ENCODE data around the gene PRR19. TPM values are rescaled to one million over a fixed set of nuclear protein-coding genes. Genes with fewer than 3 reads are reported as not detected.

Gene PRR19
- total and polyA plus RNA-seq, 4 donors = 0.27 to 0.43 (median 0.42) TPM; not detected in 1

DNA sequence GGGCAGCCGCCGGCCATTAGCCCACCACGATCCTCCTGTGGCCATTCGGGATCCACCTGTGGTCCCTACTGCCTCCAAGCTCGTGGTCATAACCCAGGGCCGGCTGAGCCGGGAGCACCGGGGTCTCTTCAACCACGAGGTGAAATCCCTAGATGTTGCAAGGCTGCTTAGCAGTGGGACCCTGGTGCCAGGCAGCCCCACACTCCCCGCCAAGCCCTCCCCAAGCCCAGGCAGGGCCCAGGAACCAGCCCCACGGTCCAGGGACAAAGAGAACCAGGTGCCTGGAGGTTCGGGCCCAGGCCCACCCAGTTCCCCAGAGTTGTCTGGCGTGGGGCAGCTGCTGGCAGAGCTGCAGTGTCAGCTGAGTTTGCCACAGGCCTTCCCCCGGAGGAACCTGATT is 7.8 kb downstream of the PRR19 start:
- Histone ChIP-seq H3K27ac (ENCODE audit: low read depth in 1 of 2, low read length in 2 of 2) (no peak overlapping the region), H3K9ac (ENCODE audit: low read depth in 1 of 2, low read length in 2 of 2) (no peak overlapping the region), H3K36me3 (ENCODE audit: control insufficient read depth in 4 of 4, insufficient read depth in 3 of 4, low read depth in 1 of 4, low read length in 3 of 4) (no peaks in the 10 kb centered on the region), H3K4me3 (ENCODE audit: low read depth in 1 of 3, low read length in 3 of 3) (no peak overlapping the region), H3K27me3 (ENCODE audit: control insufficient read depth in 4 of 4, insufficient read depth in 4 of 4, low read length in 3 of 4) (no peaks in the 10 kb centered on the region), H3K9me3 (ENCODE audit: control insufficient read depth in 4 of 4, low read length in 3 of 4) (no peaks in the 10 kb centered on the region), H3K4me1 (ENCODE audit: control insufficient read depth in 4 of 4, insufficient read depth in 4 of 4, low read length in 3 of 4) (peaks cover 2 to 11% (median 7%) of the 10 kb centered on the region in 4 donors)
- 92% methylated on average over 14 of the region's 14 CpGs for WGBS
- no peak for TF ChIP-seq HNF4A (conservative IDR thresholded peaks at IDR 0.05)
- no peak for TF ChIP-seq EGR1 (IDR thresholded peaks at IDR 0.05; ENCODE audit: low read depth in 2 of 2)
- TF ChIP-seq RXRA (IDR thresholded peaks at IDR 0.05) = no peak
- TF ChIP-seq, protein P1, sequence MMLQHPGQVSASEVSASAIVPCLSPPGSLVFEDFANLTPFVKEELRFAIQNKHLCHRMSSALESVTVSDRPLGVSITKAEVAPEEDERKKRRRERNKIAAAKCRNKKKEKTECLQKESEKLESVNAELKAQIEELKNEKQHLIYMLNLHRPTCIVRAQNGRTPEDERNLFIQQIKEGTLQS (IDR thresholded peaks at IDR 0.05) = no peak
- TF ChIP-seq, protein P2, sequence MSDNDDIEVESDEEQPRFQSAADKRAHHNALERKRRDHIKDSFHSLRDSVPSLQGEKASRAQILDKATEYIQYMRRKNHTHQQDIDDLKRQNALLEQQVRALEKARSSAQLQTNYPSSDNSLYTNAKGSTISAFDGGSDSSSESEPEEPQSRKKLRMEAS (IDR thresholded peaks at IDR 0.05) = no peak
- no peak for TF ChIP-seq FOXA2 (IDR thresholded peaks at IDR 0.05)
- no peak for TF ChIP-seq FOXA1 (IDR thresholded peaks at IDR 0.05)
- TF ChIP-seq, protein P3, sequence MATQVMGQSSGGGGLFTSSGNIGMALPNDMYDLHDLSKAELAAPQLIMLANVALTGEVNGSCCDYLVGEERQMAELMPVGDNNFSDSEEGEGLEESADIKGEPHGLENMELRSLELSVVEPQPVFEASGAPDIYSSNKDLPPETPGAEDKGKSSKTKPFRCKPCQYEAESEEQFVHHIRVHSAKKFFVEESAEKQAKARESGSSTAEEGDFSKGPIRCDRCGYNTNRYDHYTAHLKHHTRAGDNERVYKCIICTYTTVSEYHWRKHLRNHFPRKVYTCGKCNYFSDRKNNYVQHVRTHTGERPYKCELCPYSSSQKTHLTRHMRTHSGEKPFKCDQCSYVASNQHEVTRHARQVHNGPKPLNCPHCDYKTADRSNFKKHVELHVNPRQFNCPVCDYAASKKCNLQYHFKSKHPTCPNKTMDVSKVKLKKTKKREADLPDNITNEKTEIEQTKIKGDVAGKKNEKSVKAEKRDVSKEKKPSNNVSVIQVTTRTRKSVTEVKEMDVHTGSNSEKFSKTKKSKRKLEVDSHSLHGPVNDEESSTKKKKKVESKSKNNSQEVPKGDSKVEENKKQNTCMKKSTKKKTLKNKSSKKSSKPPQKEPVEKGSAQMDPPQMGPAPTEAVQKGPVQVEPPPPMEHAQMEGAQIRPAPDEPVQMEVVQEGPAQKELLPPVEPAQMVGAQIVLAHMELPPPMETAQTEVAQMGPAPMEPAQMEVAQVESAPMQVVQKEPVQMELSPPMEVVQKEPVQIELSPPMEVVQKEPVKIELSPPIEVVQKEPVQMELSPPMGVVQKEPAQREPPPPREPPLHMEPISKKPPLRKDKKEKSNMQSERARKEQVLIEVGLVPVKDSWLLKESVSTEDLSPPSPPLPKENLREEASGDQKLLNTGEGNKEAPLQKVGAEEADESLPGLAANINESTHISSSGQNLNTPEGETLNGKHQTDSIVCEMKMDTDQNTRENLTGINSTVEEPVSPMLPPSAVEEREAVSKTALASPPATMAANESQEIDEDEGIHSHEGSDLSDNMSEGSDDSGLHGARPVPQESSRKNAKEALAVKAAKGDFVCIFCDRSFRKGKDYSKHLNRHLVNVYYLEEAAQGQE (IDR thresholded peaks at IDR 0.05) = no peak
- no peak for TF ChIP-seq TAF1 (conservative IDR thresholded peaks at IDR 0.05)
- TF ChIP-seq, protein P4, sequence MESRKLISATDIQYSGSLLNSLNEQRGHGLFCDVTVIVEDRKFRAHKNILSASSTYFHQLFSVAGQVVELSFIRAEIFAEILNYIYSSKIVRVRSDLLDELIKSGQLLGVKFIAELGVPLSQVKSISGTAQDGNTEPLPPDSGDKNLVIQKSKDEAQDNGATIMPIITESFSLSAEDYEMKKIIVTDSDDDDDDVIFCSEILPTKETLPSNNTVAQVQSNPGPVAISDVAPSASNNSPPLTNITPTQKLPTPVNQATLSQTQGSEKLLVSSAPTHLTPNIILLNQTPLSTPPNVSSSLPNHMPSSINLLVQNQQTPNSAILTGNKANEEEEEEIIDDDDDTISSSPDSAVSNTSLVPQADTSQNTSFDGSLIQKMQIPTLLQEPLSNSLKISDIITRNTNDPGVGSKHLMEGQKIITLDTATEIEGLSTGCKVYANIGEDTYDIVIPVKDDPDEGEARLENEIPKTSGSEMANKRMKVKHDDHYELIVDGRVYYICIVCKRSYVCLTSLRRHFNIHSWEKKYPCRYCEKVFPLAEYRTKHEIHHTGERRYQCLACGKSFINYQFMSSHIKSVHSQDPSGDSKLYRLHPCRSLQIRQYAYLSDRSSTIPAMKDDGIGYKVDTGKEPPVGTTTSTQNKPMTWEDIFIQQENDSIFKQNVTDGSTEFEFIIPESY (IDR thresholded peaks at IDR 0.05) = no peak
- TF ChIP-seq HNF4G (IDR thresholded peaks at IDR 0.05) = no peak
- TF ChIP-seq RAD21 (IDR thresholded peaks at IDR 0.05) = no peak
- DNase-seq (ENCODE audit: low spot score) = no peak

DNA sequence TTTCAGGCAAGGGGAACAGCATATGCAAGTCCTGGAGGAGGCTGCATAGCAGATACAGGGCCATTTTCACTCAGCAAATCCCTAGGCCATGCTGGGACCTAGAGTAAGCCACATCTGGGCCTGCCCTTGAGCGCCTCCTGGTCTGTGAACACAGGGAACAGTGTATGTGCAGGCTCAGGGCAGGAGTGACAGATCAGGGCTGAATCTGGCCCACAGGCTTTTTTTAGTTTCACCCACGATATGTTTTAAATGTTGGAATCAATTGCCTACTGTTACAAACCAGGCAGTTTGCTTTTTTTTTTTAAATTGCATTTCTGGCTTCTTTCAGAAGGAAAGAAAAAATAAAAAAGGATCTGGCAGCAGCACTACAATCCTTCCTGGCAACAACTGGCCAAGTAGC is 9.7 kb downstream of the PRR19 start:
- TF ChIP-seq HNF4G (IDR thresholded peaks at IDR 0.05) = no peak
- no peak for TF ChIP-seq RXRA (IDR thresholded peaks at IDR 0.05)
- no peak for TF ChIP-seq GABPA (IDR thresholded peaks at IDR 0.05 in 1 of 2, conservative IDR thresholded peaks at IDR 0.05 in 1 of 2)
- no peak for TF ChIP-seq YY1 (IDR thresholded peaks at IDR 0.05)
- TF ChIP-seq, protein P2 (IDR thresholded peaks at IDR 0.05) = no peak
- TF ChIP-seq, protein P1 (IDR thresholded peaks at IDR 0.05) = no peak
- TF ChIP-seq HNF4A (conservative IDR thresholded peaks at IDR 0.05) = no peak
- no peak for TF ChIP-seq SP1 (IDR thresholded peaks at IDR 0.05)
- TF ChIP-seq FOXA1 (IDR thresholded peaks at IDR 0.05) = no peak
- TF ChIP-seq TAF1 (conservative IDR thresholded peaks at IDR 0.05) = no peak
- TF ChIP-seq FOXA2 (IDR thresholded peaks at IDR 0.05) = no peak
- TF ChIP-seq, protein P4 (IDR thresholded peaks at IDR 0.05) = no peak
- TF ChIP-seq, protein P3 (IDR thresholded peaks at IDR 0.05) = no peak
- TF ChIP-seq NR2F2 (IDR thresholded peaks at IDR 0.05) = no peak
- 89% methylated on average over 2 of the region's 2 CpGs for WGBS

More for the DNA sequence above, 9.7 kb downstream of the PRR19 start:
- Histone ChIP-seq H3K4me3 (ENCODE audit: low read depth in 1 of 3, low read length in 3 of 3) (no peak overlapping the region), H3K4me1 (ENCODE audit: control insufficient read depth in 4 of 4, insufficient read depth in 4 of 4, low read length in 3 of 4) (peaks cover 2 to 11% (median 7%) of the 10 kb centered on the region in 4 donors), H3K9me3 (ENCODE audit: control insufficient read depth in 4 of 4, low read length in 3 of 4) (no peaks in the 10 kb centered on the region), H3K36me3 (ENCODE audit: control insufficient read depth in 4 of 4, insufficient read depth in 3 of 4, low read depth in 1 of 4, low read length in 3 of 4) (no peaks in the 10 kb centered on the region), H3K27ac (ENCODE audit: low read depth in 1 of 2, low read length in 2 of 2) (no peak overlapping the region), H3K9ac (ENCODE audit: low read depth in 1 of 2, low read length in 2 of 2) (no peak overlapping the region), H3K27me3 (ENCODE audit: control insufficient read depth in 4 of 4, insufficient read depth in 4 of 4, low read length in 3 of 4) (no peaks in the 10 kb centered on the region)
- DNase-seq (ENCODE audit: low spot score) = no peak
